ENCODE measurements around the gene RND3.

RND3 gene

DNA sequence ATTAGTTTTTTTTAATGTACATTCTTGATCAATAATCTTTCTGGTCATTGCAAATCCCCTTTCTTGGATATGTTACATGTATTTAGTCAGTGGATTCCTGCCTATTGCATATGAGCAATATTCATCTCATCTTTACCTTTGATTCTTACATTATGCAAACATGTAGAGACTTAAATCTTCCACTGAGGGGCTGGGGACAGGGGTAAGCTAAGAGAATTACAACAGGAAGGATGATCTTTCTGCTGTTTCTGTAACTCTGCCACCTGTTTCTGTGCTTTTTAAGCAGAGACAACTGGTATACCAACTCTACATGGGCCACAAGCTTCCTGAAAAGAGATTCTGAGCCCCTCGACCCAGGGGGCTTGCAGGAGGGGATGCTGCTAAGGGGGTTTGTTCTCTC lies 68.6 kb downstream of the RND3 start:
- TF ChIP-seq, protein P1, sequence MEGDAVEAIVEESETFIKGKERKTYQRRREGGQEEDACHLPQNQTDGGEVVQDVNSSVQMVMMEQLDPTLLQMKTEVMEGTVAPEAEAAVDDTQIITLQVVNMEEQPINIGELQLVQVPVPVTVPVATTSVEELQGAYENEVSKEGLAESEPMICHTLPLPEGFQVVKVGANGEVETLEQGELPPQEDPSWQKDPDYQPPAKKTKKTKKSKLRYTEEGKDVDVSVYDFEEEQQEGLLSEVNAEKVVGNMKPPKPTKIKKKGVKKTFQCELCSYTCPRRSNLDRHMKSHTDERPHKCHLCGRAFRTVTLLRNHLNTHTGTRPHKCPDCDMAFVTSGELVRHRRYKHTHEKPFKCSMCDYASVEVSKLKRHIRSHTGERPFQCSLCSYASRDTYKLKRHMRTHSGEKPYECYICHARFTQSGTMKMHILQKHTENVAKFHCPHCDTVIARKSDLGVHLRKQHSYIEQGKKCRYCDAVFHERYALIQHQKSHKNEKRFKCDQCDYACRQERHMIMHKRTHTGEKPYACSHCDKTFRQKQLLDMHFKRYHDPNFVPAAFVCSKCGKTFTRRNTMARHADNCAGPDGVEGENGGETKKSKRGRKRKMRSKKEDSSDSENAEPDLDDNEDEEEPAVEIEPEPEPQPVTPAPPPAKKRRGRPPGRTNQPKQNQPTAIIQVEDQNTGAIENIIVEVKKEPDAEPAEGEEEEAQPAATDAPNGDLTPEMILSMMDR (IDR thresholded peaks at IDR 0.05): no peak
- no peaks in the 10 kb centered on the region for H3K4me1 ChIP-seq (ENCODE audit: control insufficient read depth in 1 of 2, insufficient read depth in 1 of 2, low read depth in 1 of 2, low read length in 1 of 2)
- H3K36me3 ChIP-seq: no peaks in the 10 kb centered on the region
- H3K9me3 ChIP-seq: no peaks in the 10 kb centered on the region
- H3K4me3 ChIP-seq (ENCODE audit: low read depth in 1 of 2, low read length in 1 of 2): no peak overlapping the region
- no peak overlapping the region for H3K27ac ChIP-seq
- no peaks in the 10 kb centered on the region for H3K27me3 ChIP-seq
